GM23338 (cell line): ENCODE measurements around the gene CCN6.

Source experiments
- CREB1 ChIP-seq: fragments of 250-450 bp; sonication (Bioruptor Pico); IDR thresholded peaks from 2 replicates; pipeline ENCODE4 v1.5.0; 2020; ENCODE audit warnings: low read depth, mild to moderate bottlenecking, moderate library complexity
- EZH2 ChIP-seq: fragments of 200-600 bp; sonication (generic); IDR thresholded peaks from one replicate; pipeline ENCODE4 v1.8.0; 2017; ENCODE audit warnings: antibody characterized with exemption, mild to moderate bottlenecking, low read depth; ENCODE audit not compliant: unreplicated experiment
- EZH2phosphoT487 ChIP-seq: fragments of 200-600 bp; sonication (generic); IDR thresholded peaks from one replicate; pipeline ENCODE4 v1.8.1; 2018; ENCODE audit warnings: antibody characterized with exemption; ENCODE audit not compliant: unreplicated experiment
- NANOG ChIP-seq: IDR thresholded peaks from 2 replicates; pipeline ENCODE4 v1.6.1; 2016; ENCODE audit warnings: antibody characterized with exemption, borderline replicate concordance
- POLR2AphosphoS5 ChIP-seq: IDR thresholded peaks from 2 replicates; pipeline ENCODE4 v1.6.1; 2016; ENCODE audit warnings: antibody characterized with exemption, low read depth
- STAT1 ChIP-seq: IDR thresholded peaks from one replicate; pipeline ENCODE4 v1.6.1; 2016; ENCODE audit warnings: antibody characterized with exemption; ENCODE audit not compliant: unreplicated experiment
- TF ChIP-seq, protein P1 (sequence below), 2 experiments: fragments of 200-600 bp in 1 of 2; sonication (generic) in 1 of 2; conservative IDR thresholded peaks; 2 replicates each; pipeline versions ENCODE4 v1.5.1 to v1.6.1; 2016 to 2017; ENCODE audit warnings: antibody characterized with exemption in 2 of 2, low read depth in 2 of 2, mild to moderate bottlenecking in 2 of 2, moderate library complexity in 1 of 2
- TF ChIP-seq, protein P2 (sequence below): IDR thresholded peaks from one replicate; pipeline ENCODE4 v1.6.1; 2018; ENCODE audit warnings: antibody characterized with exemption; ENCODE audit not compliant: unreplicated experiment
- TF ChIP-seq, protein P3 (sequence below): IDR thresholded peaks from 2 replicates; pipeline ENCODE4 v1.6.1; 2016; ENCODE audit warnings: antibody characterized with exemption

DNA sequence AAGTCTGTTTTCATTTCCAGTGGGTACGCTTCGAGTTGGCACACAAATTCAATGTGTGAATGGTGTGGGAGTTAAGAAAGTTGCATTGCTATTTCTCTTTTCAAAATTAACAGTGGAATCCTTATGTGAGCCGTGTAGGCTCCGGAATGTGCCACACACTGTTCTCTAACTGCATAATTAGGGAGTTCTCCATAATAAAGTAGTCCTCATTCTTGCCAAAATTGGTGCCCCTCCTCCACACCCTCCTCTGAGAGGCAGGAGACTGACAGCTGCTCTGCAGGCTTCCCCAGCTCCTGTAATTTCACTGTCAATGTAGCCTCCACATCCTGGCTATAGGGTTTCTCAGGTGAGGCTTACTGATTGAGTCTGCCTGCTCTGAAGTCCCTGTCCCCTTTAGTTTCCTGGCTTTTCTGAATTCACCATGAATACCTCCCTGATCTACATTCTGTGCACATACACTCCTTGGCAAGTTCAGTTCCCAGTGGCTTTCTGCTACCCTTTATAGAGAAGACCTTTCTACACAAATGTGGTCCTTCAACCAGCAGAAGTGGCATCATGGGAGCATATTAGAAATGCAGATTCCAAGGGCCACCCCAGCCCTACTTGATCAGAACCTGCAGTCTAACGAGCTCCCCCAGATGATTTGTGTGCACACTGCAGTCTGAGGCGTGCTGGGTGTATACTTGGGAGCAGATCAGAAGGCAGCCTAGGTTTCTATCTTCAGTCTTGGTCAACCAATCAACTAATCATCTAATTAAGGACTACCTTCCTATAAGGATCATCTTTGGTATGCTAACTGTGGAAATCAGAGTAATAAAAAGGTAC is 19.9 kb upstream of the CCN6 start:
- TF ChIP-seq CREB1 (CRISPR knock-in tag) (no peak), POLR2AphosphoS5 (no peak), EZH2 (no peak), NANOG (no peak), EZH2phosphoT487 (no peak), STAT1 (no peak)
- TF ChIP-seq, protein P1, sequence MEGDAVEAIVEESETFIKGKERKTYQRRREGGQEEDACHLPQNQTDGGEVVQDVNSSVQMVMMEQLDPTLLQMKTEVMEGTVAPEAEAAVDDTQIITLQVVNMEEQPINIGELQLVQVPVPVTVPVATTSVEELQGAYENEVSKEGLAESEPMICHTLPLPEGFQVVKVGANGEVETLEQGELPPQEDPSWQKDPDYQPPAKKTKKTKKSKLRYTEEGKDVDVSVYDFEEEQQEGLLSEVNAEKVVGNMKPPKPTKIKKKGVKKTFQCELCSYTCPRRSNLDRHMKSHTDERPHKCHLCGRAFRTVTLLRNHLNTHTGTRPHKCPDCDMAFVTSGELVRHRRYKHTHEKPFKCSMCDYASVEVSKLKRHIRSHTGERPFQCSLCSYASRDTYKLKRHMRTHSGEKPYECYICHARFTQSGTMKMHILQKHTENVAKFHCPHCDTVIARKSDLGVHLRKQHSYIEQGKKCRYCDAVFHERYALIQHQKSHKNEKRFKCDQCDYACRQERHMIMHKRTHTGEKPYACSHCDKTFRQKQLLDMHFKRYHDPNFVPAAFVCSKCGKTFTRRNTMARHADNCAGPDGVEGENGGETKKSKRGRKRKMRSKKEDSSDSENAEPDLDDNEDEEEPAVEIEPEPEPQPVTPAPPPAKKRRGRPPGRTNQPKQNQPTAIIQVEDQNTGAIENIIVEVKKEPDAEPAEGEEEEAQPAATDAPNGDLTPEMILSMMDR (conservative IDR thresholded peaks at IDR 0.05; ENCODE audit: low read depth in 2 of 2) = 0 out of 4 replicates have a peak, but pooled peaks of 1 of the 2 experiments have one; percentile 7
- TF ChIP-seq, protein P2, sequence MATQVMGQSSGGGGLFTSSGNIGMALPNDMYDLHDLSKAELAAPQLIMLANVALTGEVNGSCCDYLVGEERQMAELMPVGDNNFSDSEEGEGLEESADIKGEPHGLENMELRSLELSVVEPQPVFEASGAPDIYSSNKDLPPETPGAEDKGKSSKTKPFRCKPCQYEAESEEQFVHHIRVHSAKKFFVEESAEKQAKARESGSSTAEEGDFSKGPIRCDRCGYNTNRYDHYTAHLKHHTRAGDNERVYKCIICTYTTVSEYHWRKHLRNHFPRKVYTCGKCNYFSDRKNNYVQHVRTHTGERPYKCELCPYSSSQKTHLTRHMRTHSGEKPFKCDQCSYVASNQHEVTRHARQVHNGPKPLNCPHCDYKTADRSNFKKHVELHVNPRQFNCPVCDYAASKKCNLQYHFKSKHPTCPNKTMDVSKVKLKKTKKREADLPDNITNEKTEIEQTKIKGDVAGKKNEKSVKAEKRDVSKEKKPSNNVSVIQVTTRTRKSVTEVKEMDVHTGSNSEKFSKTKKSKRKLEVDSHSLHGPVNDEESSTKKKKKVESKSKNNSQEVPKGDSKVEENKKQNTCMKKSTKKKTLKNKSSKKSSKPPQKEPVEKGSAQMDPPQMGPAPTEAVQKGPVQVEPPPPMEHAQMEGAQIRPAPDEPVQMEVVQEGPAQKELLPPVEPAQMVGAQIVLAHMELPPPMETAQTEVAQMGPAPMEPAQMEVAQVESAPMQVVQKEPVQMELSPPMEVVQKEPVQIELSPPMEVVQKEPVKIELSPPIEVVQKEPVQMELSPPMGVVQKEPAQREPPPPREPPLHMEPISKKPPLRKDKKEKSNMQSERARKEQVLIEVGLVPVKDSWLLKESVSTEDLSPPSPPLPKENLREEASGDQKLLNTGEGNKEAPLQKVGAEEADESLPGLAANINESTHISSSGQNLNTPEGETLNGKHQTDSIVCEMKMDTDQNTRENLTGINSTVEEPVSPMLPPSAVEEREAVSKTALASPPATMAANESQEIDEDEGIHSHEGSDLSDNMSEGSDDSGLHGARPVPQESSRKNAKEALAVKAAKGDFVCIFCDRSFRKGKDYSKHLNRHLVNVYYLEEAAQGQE = no peak
- TF ChIP-seq, protein P3, sequence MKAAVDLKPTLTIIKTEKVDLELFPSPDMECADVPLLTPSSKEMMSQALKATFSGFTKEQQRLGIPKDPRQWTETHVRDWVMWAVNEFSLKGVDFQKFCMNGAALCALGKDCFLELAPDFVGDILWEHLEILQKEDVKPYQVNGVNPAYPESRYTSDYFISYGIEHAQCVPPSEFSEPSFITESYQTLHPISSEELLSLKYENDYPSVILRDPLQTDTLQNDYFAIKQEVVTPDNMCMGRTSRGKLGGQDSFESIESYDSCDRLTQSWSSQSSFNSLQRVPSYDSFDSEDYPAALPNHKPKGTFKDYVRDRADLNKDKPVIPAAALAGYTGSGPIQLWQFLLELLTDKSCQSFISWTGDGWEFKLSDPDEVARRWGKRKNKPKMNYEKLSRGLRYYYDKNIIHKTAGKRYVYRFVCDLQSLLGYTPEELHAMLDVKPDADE = no peak
